Cardiac septum (tissue), 1 donor: ENCODE data around the gene GLT6D1. TPM values are rescaled to one million over a fixed set of nuclear protein-coding genes. Genes with fewer than 3 reads are reported as not detected.
"Not testable (repeated sequence)": the region's sequence is repeated elsewhere in the genome, so short reads cannot be mapped to it uniquely, and the experiment has no call there.

ENCODE experiments used
- DNase-seq: peaks from one replicate; pipeline ENCODE4 v3.0.0-alpha.2; 2020; ENCODE audit warnings: low spot score
- intact Hi-C: fragments of 100-400 bp; cut with DNase I; formaldehyde crosslinking; loops from one replicate; pipeline ENCODE4 v1.14.0; 2022
- total RNA-seq: library from RNA; stranded (reverse); fragmentation: NEBNext Ultra II Directional; extraction: Animal tissue kit (Norgen Biotek cat#: 25700); gene quantifications from one replicate; pipeline ENCODE4 v1.2.1, GENCODE V29; 2021
- donor health status: DM: no; HTN: no; CAD: no.

GLT6D1 gene
- total RNA-seq, 1 donor from 2014 or later, result not detected

- intact Hi-C loops, result no loop called here
- DNase-seq, result no peak
These were observed 1.7 kb upstream of the GLT6D1 start for GRCh38 chr9:135641047-135641446.

- DNase-seq, intact Hi-C loops: not testable (repeated sequence)
These were observed 2.3 kb downstream of the GLT6D1 start for GRCh38 chr9:135636930-135637530.

DNA sequence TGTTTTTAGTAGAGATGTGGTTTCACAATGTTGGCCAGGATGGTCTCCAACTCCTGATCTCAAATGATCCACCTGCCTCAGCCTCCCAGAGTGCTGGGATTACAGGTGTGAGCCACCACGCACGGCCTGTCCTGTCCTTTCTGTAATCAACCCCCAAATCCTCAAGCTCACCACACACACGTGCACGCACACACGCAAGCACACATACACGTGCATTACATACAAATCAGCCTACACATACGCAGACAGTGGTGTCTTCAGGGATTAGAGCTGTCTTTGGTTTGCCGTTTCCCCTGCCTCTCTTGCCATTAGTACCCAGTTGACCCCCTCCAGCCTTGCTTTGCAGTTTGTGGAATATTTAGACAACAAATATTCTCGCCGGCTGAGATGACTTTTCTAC is 6.5 kb downstream of the GLT6D1 start:
- intact Hi-C loops, result no loop called here
- no peak for DNase-seq

DNA sequence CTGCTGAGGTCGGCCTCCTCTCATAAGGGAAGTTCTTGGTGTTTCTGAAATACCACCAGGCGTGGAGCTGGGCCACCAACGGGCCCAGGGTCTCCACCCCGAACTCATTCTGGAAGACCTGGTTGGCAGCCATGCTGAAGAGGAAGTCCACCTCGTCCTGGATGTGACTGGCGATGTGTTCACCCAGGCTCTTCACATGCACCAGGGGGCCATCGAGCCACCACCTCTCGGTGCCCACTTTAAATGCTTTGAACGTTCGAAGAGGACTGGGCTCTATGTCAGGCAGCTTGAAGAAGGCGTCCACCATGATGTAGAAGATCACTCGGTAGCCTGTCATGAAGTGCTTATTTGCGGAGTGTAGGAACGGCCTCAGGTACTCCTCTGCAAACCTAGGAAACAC is 15.1 kb downstream of the GLT6D1 start:
- no peak for DNase-seq
- intact Hi-C loops, result no loop called here

- intact Hi-C loops, result no loop called here
- DNase-seq, result no peak
These were observed 16.8 kb downstream of the GLT6D1 start for GRCh38 chr9:135622415-135623020.

- intact Hi-C loops, result no loop called here
- no peak for DNase-seq
These were observed 18.8 kb downstream of the GLT6D1 start for GRCh38 chr9:135620558-135620957.

- intact Hi-C loops, result no loop called here
- no peak for DNase-seq
These were observed 19.8 kb downstream of the GLT6D1 start for GRCh38 chr9:135619599-135619886.

- no peak for DNase-seq
- intact Hi-C loops, result no loop called here
These were observed 20.3 kb downstream of the GLT6D1 start for GRCh38 chr9:135618866-135619598.

GRCh38 chr9:135617991-135618411 is 21.3 kb downstream of the GLT6D1 start:
- DNase-seq, result no peak
- intact Hi-C loops, result no loop called here

DNA sequence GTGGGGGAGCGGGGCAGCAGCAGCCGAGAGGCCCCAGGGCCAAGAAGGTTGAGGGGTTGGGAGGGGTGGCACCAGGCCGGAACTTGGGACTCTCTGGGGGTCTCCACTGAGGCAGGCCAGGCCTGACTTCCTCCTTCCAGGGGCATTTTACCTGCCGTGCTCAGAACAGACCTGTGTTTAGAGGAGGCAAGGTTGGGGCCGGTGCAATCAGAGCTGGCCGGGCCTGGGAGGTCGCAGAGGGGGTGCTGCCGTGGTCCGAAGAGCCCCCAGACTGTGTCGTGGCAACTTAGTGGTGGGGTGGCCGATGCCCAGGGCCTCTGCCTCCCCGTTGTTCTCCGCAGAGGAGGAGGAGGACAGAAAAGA is 21.8 kb downstream of the GLT6D1 start:
- DNase-seq, result no peak

GRCh38 chr9:135616619-135617537 is 22.5 kb downstream of the GLT6D1 start:
- intact Hi-C loops, result no loop called here
- no peak for DNase-seq

More for the DNA sequence above, 21.8 kb downstream of the GLT6D1 start:
- intact Hi-C loops, result no loop called here

DNA sequence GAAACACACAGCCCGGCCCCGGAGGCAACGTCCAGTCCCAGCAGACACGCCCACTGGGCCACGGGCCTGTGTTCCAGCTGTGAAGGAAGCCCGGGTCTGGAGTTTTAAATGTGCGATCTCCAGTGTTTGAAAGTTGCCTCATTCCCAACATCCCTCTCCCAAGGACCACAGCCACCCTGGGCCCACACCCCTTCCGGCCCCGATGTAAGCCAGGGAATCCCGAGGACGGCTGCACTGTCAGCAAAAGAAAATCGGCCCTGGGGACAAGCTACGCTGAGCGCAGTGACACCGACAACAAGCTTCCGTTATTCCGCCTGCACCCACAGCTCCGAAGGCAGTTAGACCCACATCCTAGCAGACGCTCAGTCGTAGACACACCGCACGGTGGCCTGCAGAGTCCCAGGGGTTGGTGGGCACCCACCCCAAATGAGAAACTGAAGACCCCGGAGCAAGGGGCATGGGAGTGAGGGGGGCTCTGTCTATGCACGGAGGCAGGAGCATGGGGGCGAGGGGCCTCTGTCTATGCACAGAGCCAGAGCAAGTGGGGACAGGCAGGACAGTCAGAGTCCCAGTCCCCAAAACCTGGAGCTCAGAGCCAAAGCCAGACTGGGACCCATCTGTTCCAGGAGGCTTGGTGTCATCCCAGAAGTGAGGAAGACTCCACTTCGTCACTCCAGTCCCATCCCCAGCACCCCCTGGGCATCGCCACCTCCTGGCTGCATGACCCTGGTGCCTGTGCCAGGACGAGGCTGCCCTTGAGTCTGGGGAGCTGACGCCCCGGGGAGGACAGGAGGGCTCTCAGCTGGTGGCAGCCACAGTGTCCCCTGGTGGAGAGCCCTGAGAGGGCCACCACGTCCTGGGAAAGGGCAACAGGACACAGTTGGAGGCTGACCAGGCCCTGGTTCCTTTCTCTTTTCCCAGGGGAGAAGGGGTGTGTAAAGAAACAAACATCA is 23.4 kb downstream of the GLT6D1 start:
- no peak for DNase-seq
- intact Hi-C loops, result no loop called here

GRCh38 chr9:135614821-135615665 is 24.3 kb downstream of the GLT6D1 start:
- intact Hi-C loops, result no loop called here
- DNase-seq, result no peak

DNA sequence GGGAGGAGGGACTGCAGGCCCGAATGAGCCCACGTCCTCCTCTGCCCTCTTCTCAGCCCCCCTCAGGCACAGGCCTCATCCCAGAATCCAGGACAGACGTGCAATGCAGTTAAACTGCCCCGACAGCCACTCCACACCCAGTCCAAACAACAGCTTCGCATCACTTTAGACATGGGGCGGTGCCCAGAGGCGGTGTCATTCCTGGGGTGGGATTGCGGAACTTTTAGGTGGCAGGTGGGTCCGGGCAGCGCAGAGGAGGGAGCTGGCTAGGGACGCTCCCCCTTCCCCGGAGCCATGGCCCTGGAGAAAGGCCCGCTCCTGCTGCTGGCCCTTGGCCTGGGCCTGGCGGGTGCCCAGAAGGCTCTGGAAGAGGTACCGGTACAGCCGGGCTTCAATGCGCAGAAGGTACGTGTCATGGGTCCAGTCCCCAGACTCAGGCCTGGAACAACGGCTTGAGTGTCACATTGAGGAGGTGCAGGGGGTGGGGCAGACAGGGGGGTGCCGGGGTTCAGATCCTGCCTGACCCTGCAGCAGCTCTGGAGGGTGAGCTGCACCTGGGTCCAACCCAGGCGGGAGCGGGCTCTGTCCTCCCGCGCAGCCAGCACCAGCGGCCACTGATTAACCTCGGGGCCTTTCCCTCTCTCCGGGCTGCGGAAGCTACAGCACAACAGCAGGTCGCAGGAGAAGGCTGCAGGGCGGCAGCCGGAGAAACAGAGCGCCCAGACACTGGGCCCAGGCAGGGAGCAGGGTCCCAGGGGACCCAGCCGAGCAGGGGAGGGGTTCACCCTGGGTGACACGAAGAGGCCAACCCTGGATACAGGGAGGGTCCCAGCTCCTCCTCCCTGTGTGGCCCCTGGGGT is 25.2 kb downstream of the GLT6D1 start:
- DNase-seq, result no peak
- intact Hi-C loops, result no loop called here

DNA sequence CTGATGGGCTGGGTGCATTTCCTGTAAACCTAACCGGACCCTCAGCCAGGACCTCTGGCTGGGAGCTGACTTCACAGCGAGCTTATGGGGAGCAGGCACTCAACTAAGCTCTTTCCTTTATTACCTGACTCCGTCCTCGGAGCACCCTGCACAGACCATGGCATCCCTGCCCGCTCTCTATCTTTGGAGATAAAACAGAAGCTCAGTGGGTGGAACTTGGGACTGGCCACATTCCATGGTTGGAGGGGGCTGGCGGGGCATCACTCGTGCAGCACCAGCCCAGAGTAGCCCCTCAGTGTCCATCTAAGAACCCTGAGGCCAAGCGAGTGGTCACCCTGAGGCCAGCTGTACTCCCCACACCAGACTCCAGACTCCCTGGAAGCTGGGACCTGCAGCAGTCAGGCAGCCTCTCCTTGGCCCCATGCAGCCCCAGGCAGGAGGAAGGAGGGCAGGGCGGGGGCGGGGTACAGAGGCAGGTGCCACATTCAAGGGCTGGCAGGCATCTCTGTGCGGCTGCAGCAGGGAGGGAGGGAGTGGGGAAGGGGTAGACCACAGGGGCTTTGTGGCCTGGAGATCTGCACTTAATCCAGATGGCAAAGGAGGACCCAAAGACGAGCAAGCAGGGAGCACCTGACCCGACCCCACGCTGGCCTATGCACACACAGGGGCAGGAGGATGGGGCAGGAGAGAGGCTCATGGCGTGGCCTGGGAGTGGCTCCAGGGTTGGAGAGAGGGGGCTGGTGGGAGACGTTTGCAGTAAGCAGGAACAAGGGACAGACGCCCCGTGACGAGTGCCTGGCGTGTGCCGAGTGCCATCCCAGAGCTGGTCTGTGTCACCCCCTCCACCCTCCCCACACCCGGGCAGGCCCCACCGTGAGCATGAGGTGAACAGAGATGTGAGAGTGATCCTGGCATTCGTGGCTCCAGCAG is 26.1 kb downstream of the GLT6D1 start:
- DNase-seq, result no peak
- intact Hi-C loops, result no loop called here

- intact Hi-C loops, result no loop called here
- no peak for DNase-seq
These were observed 26.9 kb downstream of the GLT6D1 start for GRCh38 chr9:135612437-135612836.
